ENCODE measurements around the gene KLRC3.

KLRC3 gene

DNA sequence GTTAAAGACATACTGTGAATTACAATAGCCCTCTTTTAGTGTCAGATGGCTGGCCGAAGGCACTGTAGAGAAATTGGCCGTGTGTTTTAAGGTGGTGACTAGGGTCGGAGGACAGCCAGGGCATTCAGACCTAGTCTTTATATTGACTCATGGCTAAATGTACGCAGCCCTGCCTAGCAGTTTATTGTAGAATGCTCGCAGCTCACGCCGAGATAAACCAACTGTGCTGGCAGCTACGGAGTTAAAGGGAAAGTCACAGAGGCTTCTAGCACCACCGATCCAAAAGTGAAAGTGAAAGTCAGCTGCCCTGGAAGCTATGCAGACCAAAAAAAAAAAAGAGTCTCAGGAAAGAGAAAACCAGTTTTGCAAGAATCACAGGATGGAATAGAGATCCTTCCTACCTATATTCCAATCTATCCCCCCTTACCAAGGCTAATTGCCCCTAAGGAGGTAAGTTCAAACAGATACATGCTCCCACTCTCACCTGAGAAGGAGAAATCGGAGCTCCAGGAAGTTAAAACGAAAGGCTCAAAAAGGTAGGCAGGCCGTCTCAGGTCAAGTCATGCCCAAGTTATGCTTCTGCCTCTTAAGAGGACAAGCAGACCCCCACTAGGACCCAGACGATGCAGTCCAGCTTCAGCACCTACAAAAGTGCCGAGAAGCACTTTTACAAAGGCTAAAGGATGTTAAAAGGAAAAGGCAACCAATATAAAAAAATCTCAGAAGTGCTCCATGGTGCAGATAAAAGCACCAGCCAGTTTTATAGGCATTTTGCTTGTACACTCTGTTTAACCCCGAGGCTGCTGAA lies 55.4 kb downstream of the KLRC3 start:
- H3K27ac ChIP-seq, result peak overlapping the region; percentile 79
- H3K9ac ChIP-seq (ENCODE audit: insufficient read length), result peak overlapping the region; percentile 82
- DNase-seq (ENCODE audit: low read depth, low spot score), result no peak

GRCh38 chr12:10363914-10364814 lies 56.2 kb downstream of the KLRC3 start:
- Histone ChIP-seq H3K27ac (peak overlapping the region; percentile 79), H3K9ac (ENCODE audit: insufficient read length) (peak overlapping the region; percentile 82), H3K4me3 (peak overlapping the region; percentile 84), H3K9me3 (ENCODE audit: low read depth, low read length) (no peaks in the 10 kb centered on the region), H3K36me3 (ENCODE audit: insufficient read depth, low read length) (no peaks in the 10 kb centered on the region)
- TF ChIP-seq FOXP2 (optimal IDR thresholded peaks at IDR 0.05; ENCODE audit: control extremely low read depth, extremely low read length, insufficient read depth) (no peak), POLR2AphosphoS5 (IDR thresholded peaks at IDR 0.05; ENCODE audit: borderline replicate concordance, low read depth, low read length) (no peak), EZH2 (IDR thresholded peaks at IDR 0.05) (no peak)
- no peak for DNase-seq (ENCODE audit: low read depth, low spot score)

More for the DNA sequence above, 55.4 kb downstream of the KLRC3 start:
- Histone ChIP-seq H3K36me3 (ENCODE audit: insufficient read depth, low read length) (no peaks in the 10 kb centered on the region), H3K9me3 (ENCODE audit: low read depth, low read length) (no peaks in the 10 kb centered on the region), H3K4me3 (peak overlapping the region; percentile 84)
- TF ChIP-seq POLR2AphosphoS5 (IDR thresholded peaks at IDR 0.05; ENCODE audit: borderline replicate concordance, low read depth, low read length) (no peak), FOXP2 (optimal IDR thresholded peaks at IDR 0.05; ENCODE audit: control extremely low read depth, extremely low read length, insufficient read depth) (no peak), EZH2 (IDR thresholded peaks at IDR 0.05) (no peak)

- H3K4me3 ChIP-seq, result peak overlapping the region; percentile 84; the same call in 1 of the 2 replicates
- no peaks in the 10 kb centered on the region for H3K36me3 ChIP-seq (ENCODE audit: insufficient read depth, low read length)
- H3K9ac ChIP-seq (ENCODE audit: insufficient read length), result no peak overlapping the region
- DNase-seq (ENCODE audit: low read depth, low spot score), result no peak
- no peaks in the 10 kb centered on the region for H3K9me3 ChIP-seq (ENCODE audit: low read depth, low read length)
- no peak for TF ChIP-seq EZH2 (IDR thresholded peaks at IDR 0.05)
- H3K27ac ChIP-seq, result 0 out of 2 replicates have a peak overlapping the region, but pooled peaks have one; percentile 79
These were observed 56.8 kb downstream of the KLRC3 start for GRCh38 chr12:10363658-10363913.

- no peak for DNase-seq (ENCODE audit: low read depth, low spot score)
- Histone ChIP-seq H3K4me3 (no peak overlapping the region), H3K36me3 (ENCODE audit: insufficient read depth, low read length) (no peaks in the 10 kb centered on the region), H3K27ac (no peak overlapping the region), H3K9ac (ENCODE audit: insufficient read length) (no peak overlapping the region), H3K9me3 (ENCODE audit: low read depth, low read length) (no peaks in the 10 kb centered on the region)
- no peak for TF ChIP-seq POLR2AphosphoS5 (IDR thresholded peaks at IDR 0.05; ENCODE audit: borderline replicate concordance, low read depth, low read length)
- TF ChIP-seq FOXP2 (optimal IDR thresholded peaks at IDR 0.05; ENCODE audit: control extremely low read depth, extremely low read length, insufficient read depth), result no peak
- no peak for TF ChIP-seq EZH2 (IDR thresholded peaks at IDR 0.05)
These were observed 57.4 kb downstream of the KLRC3 start for GRCh38 chr12:10362828-10363657.

DNA sequence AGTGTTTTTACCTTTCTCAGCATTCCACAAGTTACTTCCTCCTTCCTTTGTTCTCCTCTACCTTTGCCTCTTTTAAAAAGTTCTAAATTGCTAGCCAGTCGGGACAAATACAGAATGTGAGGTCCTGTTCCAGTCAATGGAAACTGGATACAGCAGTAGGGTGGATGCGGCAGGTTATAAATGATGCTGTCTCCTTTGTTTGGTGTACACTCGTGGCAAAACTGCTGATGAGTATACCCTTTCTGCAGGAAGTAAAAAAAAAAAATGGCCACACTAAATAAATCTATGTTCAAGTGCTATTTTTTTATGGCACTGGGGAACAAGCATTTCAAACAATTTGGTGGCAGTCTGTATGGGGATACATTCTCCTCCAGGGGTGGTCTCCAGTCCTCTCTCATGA lies 58.1 kb downstream of the KLRC3 start:
- Histone ChIP-seq H3K4me3 (no peak overlapping the region), H3K9me3 (ENCODE audit: low read depth, low read length) (no peaks in the 10 kb centered on the region), H3K36me3 (ENCODE audit: insufficient read depth, low read length) (no peaks in the 10 kb centered on the region), H3K9ac (ENCODE audit: insufficient read length) (no peak overlapping the region), H3K27ac (no peak overlapping the region)
- no peak for DNase-seq (ENCODE audit: low read depth, low spot score)
- TF ChIP-seq EZH2 (IDR thresholded peaks at IDR 0.05), result no peak
- no peak for TF ChIP-seq POLR2AphosphoS5 (IDR thresholded peaks at IDR 0.05; ENCODE audit: borderline replicate concordance, low read depth, low read length)
- TF ChIP-seq FOXP2 (optimal IDR thresholded peaks at IDR 0.05; ENCODE audit: control extremely low read depth, extremely low read length, insufficient read depth), result no peak

Measured in SK-N-MC (cell line).